ENCODE results near the gene NKD2.
A peak's percentile ranks its signal among the peaks of the same experiment; 100 is the strongest.

The NKD2 gene

GRCh38 chr5:1005249-1005851 is 3.3 kb upstream of the NKD2 start:
- TF ChIP-seq, protein P1, sequence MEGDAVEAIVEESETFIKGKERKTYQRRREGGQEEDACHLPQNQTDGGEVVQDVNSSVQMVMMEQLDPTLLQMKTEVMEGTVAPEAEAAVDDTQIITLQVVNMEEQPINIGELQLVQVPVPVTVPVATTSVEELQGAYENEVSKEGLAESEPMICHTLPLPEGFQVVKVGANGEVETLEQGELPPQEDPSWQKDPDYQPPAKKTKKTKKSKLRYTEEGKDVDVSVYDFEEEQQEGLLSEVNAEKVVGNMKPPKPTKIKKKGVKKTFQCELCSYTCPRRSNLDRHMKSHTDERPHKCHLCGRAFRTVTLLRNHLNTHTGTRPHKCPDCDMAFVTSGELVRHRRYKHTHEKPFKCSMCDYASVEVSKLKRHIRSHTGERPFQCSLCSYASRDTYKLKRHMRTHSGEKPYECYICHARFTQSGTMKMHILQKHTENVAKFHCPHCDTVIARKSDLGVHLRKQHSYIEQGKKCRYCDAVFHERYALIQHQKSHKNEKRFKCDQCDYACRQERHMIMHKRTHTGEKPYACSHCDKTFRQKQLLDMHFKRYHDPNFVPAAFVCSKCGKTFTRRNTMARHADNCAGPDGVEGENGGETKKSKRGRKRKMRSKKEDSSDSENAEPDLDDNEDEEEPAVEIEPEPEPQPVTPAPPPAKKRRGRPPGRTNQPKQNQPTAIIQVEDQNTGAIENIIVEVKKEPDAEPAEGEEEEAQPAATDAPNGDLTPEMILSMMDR (conservative IDR thresholded peaks at IDR 0.05; ENCODE audit: low read depth, low read length) = no peak
- H3K4me1 ChIP-seq (ENCODE audit: low read depth, poor library complexity, severe bottlenecking) = peaks cover 65% of the 10 kb centered on the region
- H3K27ac ChIP-seq = peak overlapping the region; percentile 61; the same call in 1 of the 2 replicates
- peaks cover 13% of the 10 kb centered on the region for H3K79me2 ChIP-seq (ENCODE audit: insufficient read depth, low read depth)
- H3K27me3 ChIP-seq (ENCODE audit: insufficient read depth, low read depth) = no peaks in the 10 kb centered on the region
- H4K20me1 ChIP-seq (ENCODE audit: insufficient read depth) = peaks cover under 1% of the 10 kb centered on the region; the same call in 1 of the 2 replicates
- peak overlapping the region; percentile 69; the same call in 1 of the 2 replicates for H3K9ac ChIP-seq
- H3K4me3 ChIP-seq (IDR thresholded peaks at IDR 0.05; ENCODE audit: insufficient read depth, low read depth, low read length) = no peak overlapping the region
- H3K36me3 ChIP-seq (ENCODE audit: insufficient read depth) = no peaks in the 10 kb centered on the region
- H3K4me2 ChIP-seq = peak overlapping the region; percentile 90
- H2AFZ ChIP-seq (ENCODE audit: low read depth) = peak overlapping the region; percentile 55; the same call in 1 of the 2 replicates

GRCh38 chr5:1005904-1006655 is 2.5 kb upstream of the NKD2 start:
- H3K4me1 ChIP-seq (ENCODE audit: low read depth, poor library complexity, severe bottlenecking) = peaks cover 72% of the 10 kb centered on the region
- peaks cover 8% of the 10 kb centered on the region for H4K20me1 ChIP-seq (ENCODE audit: insufficient read depth)
- H3K36me3 ChIP-seq (ENCODE audit: insufficient read depth) = no peaks in the 10 kb centered on the region
- H3K9ac ChIP-seq = no peak overlapping the region
- TF ChIP-seq, protein P1 (conservative IDR thresholded peaks at IDR 0.05; ENCODE audit: low read depth, low read length) = no peak
- no peak overlapping the region for H2AFZ ChIP-seq (ENCODE audit: low read depth)
- H3K4me2 ChIP-seq = peak overlapping the region; percentile 90; the same call in 1 of the 2 replicates
- H3K27me3 ChIP-seq (ENCODE audit: insufficient read depth, low read depth) = no peaks in the 10 kb centered on the region
- H3K27ac ChIP-seq = peak overlapping the region; percentile 28; the same call in 1 of the 2 replicates
- no peak overlapping the region for H3K4me3 ChIP-seq (IDR thresholded peaks at IDR 0.05; ENCODE audit: insufficient read depth, low read depth, low read length)
- peaks cover 20% of the 10 kb centered on the region for H3K79me2 ChIP-seq (ENCODE audit: insufficient read depth, low read depth)

- peaks cover 14% of the 10 kb centered on the region for H4K20me1 ChIP-seq (ENCODE audit: insufficient read depth)
- no peak overlapping the region for H3K9ac ChIP-seq
- no peak overlapping the region for H3K4me3 ChIP-seq (IDR thresholded peaks at IDR 0.05; ENCODE audit: insufficient read depth, low read depth, low read length)
- H2AFZ ChIP-seq (ENCODE audit: low read depth) = no peak overlapping the region
- peaks cover 78% of the 10 kb centered on the region for H3K4me1 ChIP-seq (ENCODE audit: low read depth, poor library complexity, severe bottlenecking)
- H3K36me3 ChIP-seq (ENCODE audit: insufficient read depth) = no peaks in the 10 kb centered on the region; the same call in 1 of the 2 replicates
- TF ChIP-seq, protein P1 (conservative IDR thresholded peaks at IDR 0.05; ENCODE audit: low read depth, low read length) = no peak
- H3K27me3 ChIP-seq (ENCODE audit: insufficient read depth, low read depth) = no peaks in the 10 kb centered on the region
- peak overlapping the region; percentile 28; the same call in 1 of the 2 replicates for H3K27ac ChIP-seq
- peak overlapping the region; percentile 81; the same call in 1 of the 2 replicates for H3K4me2 ChIP-seq
- peaks cover 26% of the 10 kb centered on the region for H3K79me2 ChIP-seq (ENCODE audit: insufficient read depth, low read depth)
Measured at GRCh38 chr5:1006656-1007071, 1.9 kb upstream of the NKD2 start.

DNA sequence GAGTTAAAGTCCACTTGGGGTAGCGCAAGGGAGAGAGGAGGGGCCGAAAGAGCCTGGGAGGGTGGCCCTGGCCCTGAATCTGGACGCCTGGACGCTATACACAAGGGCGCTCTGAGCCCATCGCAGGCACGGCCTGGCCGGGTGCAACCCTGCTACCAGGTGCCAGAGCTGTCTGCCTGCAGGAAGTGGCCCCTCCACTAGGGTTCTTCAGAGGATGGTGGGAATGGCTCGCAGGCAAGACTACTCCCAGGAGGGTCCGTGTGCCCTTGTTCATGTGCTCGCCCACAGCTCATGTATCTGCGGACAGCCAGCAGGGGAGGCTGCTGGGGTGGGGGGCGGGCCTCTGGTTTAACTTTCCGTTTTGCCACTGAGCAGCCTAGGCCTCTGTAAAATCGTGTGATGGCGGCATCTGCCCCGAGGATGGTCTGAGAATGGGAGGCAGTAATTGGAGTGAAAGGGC is 1.4 kb upstream of the NKD2 start:
- no peak overlapping the region for H2AFZ ChIP-seq (ENCODE audit: low read depth)
- TF ChIP-seq, protein P1 (conservative IDR thresholded peaks at IDR 0.05; ENCODE audit: low read depth, low read length) = no peak
- H3K4me2 ChIP-seq = peak overlapping the region; percentile 81; the same call in 1 of the 2 replicates
- H3K27ac ChIP-seq = peak overlapping the region; percentile 28; the same call in 1 of the 2 replicates
- no peak overlapping the region for H3K4me3 ChIP-seq (IDR thresholded peaks at IDR 0.05; ENCODE audit: insufficient read depth, low read depth, low read length)
- peaks cover 81% of the 10 kb centered on the region for H3K4me1 ChIP-seq (ENCODE audit: low read depth, poor library complexity, severe bottlenecking)
- peaks cover 18% of the 10 kb centered on the region for H4K20me1 ChIP-seq (ENCODE audit: insufficient read depth)
- no peaks in the 10 kb centered on the region; the same call in 1 of the 2 replicates for H3K36me3 ChIP-seq (ENCODE audit: insufficient read depth)
- no peak overlapping the region for H3K9ac ChIP-seq
- no peaks in the 10 kb centered on the region for H3K27me3 ChIP-seq (ENCODE audit: insufficient read depth, low read depth)
- peaks cover 32% of the 10 kb centered on the region for H3K79me2 ChIP-seq (ENCODE audit: insufficient read depth, low read depth)

Measured in KMS-11 (cell line).